HepG2 (cell line): ENCODE data around the gene AGT. TPM values are rescaled to one million over a fixed set of nuclear protein-coding genes. Genes with fewer than 3 reads are reported as not detected.

Experiments used
- ATAC-seq: fragments of 200-7000 bp; cut with Tn5 transposase; 3 replicates; pipeline ENCODE4 v1.9.1; 2020; ENCODE audit warnings: mild to moderate bottlenecking, moderate library complexity
- BruUV-seq: library from RNA; stranded (reverse); fragments of 400-500 nt; replicated peaks from 2 replicates; lab custom pipeline; 2021; lab: Mats Ljungman, UMichigan
- CTCF ChIA-PET: fragments of 300-600 bp; formaldehyde crosslinking; extraction: SDS; loops from one replicate; lab custom pipeline; 2021; ENCODE audit warnings: low total read pairs, inconsistent platforms, low intra/inter-chr PET ratio; lab: Yijun Ruan, JAX
- POLR2A ChIA-PET: fragments of 350-600 bp; sonication (Branson Sonifier 250); formaldehyde crosslinking; loops from one replicate; lab custom pipeline; 2020; ENCODE audit warnings: antibody characterized with exemption, inconsistent platforms; lab: Yijun Ruan, JAX
- DNase-seq: peaks from one replicate; pipeline ENCODE4 v3.0.0-alpha.2; 2015; ENCODE audit warnings: low spot score
- FAIRE-seq: peaks from 3 replicates; lab custom pipeline; 2011; peaks lifted over from hg19 to GRCh38; lab: Jason Lieb, UNC
- H2AFZ ChIP-seq: one replicate; pipeline ENCODE4 v1.6.1; 2011; ENCODE audit warnings: low read length, inconsistent platforms
- H3K27ac ChIP-seq: fragments of 300-600 bp; 3 replicates; pipeline ENCODE4 v1.8.0; 2011; ENCODE audit warnings: mixed run types, mild to moderate bottlenecking, mixed read lengths, low read length, inconsistent platforms; ENCODE audit not compliant: insufficient read depth; ENCODE audit errors: extremely low read length
- H3K27me3 ChIP-seq, 2 experiments: fragments of 200-600 bp in 1 of 2; 2 replicates in 1 of 2; 3 replicates in 1 of 2; pipeline versions ENCODE4 v1.6.0 to v1.8.0; 2011; ENCODE audit warnings: low read length in 2 of 2, mild to moderate bottlenecking in 2 of 2, moderate library complexity in 2 of 2, inconsistent platforms in 1 of 2; ENCODE audit not compliant: insufficient read depth in 2 of 2, control insufficient read depth in 1 of 2
- H3K36me3 ChIP-seq, 2 experiments: fragments of 200-600 bp in 1 of 2; replicated peaks in 1 of 2; 2 replicates in 1 of 2; 3 replicates in 1 of 2; pipeline versions ENCODE4 v1.5.1 to v1.8.0; 2011; ENCODE audit warnings: low read length in 2 of 2, inconsistent platforms in 1 of 2; ENCODE audit not compliant: insufficient read depth in 2 of 2, control insufficient read depth in 1 of 2
- H3K4me1 ChIP-seq: 2 replicates; pipeline ENCODE4 v1.5.1; 2012; ENCODE audit warnings: low read length, inconsistent platforms; ENCODE audit not compliant: insufficient read depth
- H3K4me2 ChIP-seq: 2 replicates; pipeline ENCODE4 v1.6.0; 2011; ENCODE audit warnings: low read depth, low read length, inconsistent platforms
- H3K4me3 ChIP-seq, 3 experiments: fragments of 200-600 bp in 1 of 3; sonication (generic), shearing (Covaris generic) in 1 of 3; replicated peaks in 1 of 3; 2 replicates each; pipeline ENCODE4 v1.5.1; 2011 to 2016; ENCODE audit warnings: low read length in 3 of 3, inconsistent platforms in 2 of 3, low read depth in 2 of 3, mild to moderate bottlenecking in 2 of 3, control low read depth in 1 of 3, mixed read lengths in 1 of 3; ENCODE audit not compliant: insufficient read depth in 1 of 3
- H3K79me2 ChIP-seq: one replicate; pipeline ENCODE4 v1.6.1; 2011; ENCODE audit warnings: low read length, inconsistent platforms; ENCODE audit not compliant: insufficient read depth
- H3K9ac ChIP-seq: 2 replicates; pipeline ENCODE4 v1.6.0; 2011; ENCODE audit warnings: mild to moderate bottlenecking, low read depth, low read length, inconsistent platforms; ENCODE audit not compliant: insufficient read depth
- H3K9me3 ChIP-seq: 2 replicates; pipeline ENCODE4 v1.5.1; 2012; ENCODE audit warnings: mild to moderate bottlenecking, low read length
- H4K20me1 ChIP-seq: 2 replicates; pipeline ENCODE4 v1.6.0; 2011; ENCODE audit warnings: inconsistent platforms, mild to moderate bottlenecking, low read length, moderate library complexity; ENCODE audit not compliant: insufficient read depth
- BCL6 ChIP-seq: IDR thresholded peaks from 2 replicates; pipeline ENCODE4 v1.6.1; 2016; ENCODE audit warnings: missing genetic modification reagents, missing compliant biosample characterization
- CCDC6 ChIP-seq: sonication (generic); formaldehyde crosslinking; IDR thresholded peaks from 2 replicates; pipeline ENCODE4 v1.8.1; 2022; ENCODE audit warnings: mild to moderate bottlenecking, missing genetic modification reagents, moderate library complexity
- EEA1 ChIP-seq: sonication (generic); formaldehyde crosslinking; IDR thresholded peaks from 2 replicates; pipeline ENCODE4 v1.5.1; 2020; ENCODE audit warnings: mild to moderate bottlenecking, missing genetic modification reagents, borderline replicate concordance
- GMEB2 ChIP-seq: IDR thresholded peaks from 2 replicates; pipeline ENCODE4 v1.6.1; 2016; ENCODE audit warnings: missing biosample characterization, missing genetic modification reagents, low read depth
- MEIS2 ChIP-seq: sonication (generic); formaldehyde crosslinking; IDR thresholded peaks from 2 replicates; pipeline ENCODE4 v1.9.0; 2021; ENCODE audit warnings: mild to moderate bottlenecking, missing genetic modification reagents
- MTERF4 ChIP-seq: sonication (generic); formaldehyde crosslinking; IDR thresholded peaks from 2 replicates; pipeline ENCODE4 v1.8.0; 2023; ENCODE audit warnings: mild to moderate bottlenecking, missing genetic modification reagents
- ZBTB33 ChIP-seq: sonication (generic); formaldehyde crosslinking; IDR thresholded peaks from 2 replicates; pipeline ENCODE4 v1.4.0; 2020; ENCODE audit warnings: missing genetic modification reagents
- ZNF646 ChIP-seq: sonication (generic); formaldehyde crosslinking; IDR thresholded peaks from 2 replicates; pipeline ENCODE4 v1.9.0; 2021; ENCODE audit warnings: mild to moderate bottlenecking, missing genetic modification reagents
- ZNF800 ChIP-seq: sonication (generic); formaldehyde crosslinking; IDR thresholded peaks from 2 replicates; pipeline ENCODE4 v1.4.0; 2020; ENCODE audit warnings: missing genetic modification reagents
- ZSCAN9 ChIP-seq: IDR thresholded peaks from 2 replicates; pipeline ENCODE4 v1.6.1; 2016; ENCODE audit warnings: borderline replicate concordance
- WGBS: methylation state at CpG from one replicate; pipeline ENCODE4 v1.1.6; 2017; ENCODE audit warnings: low lambda C conversion rate; 5-methylcytosine and 5-hydroxymethylcytosine counted together
- in situ Hi-C: cut with HindIII; loops from 2 replicates; pipeline ENCODE4 v1.10.0; 2017; ENCODE audit warnings: low pct_unique_long_range_greater_than_20kb; ENCODE audit not compliant: extremely low pct_ligation_motif_present
- intact Hi-C: fragments of 100-400 bp; cut with micrococcal nuclease; formaldehyde crosslinking; loops from one replicate; pipeline ENCODE4 v1.10.0; 2022; ENCODE audit not compliant: unreplicated experiment
- polyA plus RNA-seq, 8 experiments: library from polyadenylated mRNA; depleted of rRNA in 3 of 8; stranded (reverse) in 7 of 8; unstranded in 1 of 8; fragments of >200 nt; fragmentation: Illumina TruSeq in 4 of 8; extraction: Trizol in 4 of 8; gene quantifications; 2 replicates each; pipeline versions ENCODE4 v1.2.1 to v1.2.3, GENCODE V29; 2011 to 2016; ENCODE audit warnings: low read depth in 4 of 8, missing spikeins in 1 of 8, mixed read lengths in 1 of 8; ENCODE audit not compliant: insufficient read depth in 1 of 8
- total RNA-seq, 5 experiments: library from RNA; depleted of rRNA; stranded (reverse); fragments of >200 nt; fragmentation: Illumina TruSeq; extraction: Trizol; gene quantifications; 2 replicates each; pipeline ENCODE4 v1.2.3, GENCODE V29; 2016; ENCODE audit warnings: low read depth in 1 of 5

AGT gene
- total and polyA plus RNA-seq, 2 of the 13 experiments (the other 11 are each of a cell fraction or from before 2014, with no cell fraction given), result 892 to 2,071 TPM

- H3K27ac ChIP-seq, result no peak overlapping the region
- H3K4me1 ChIP-seq, result peaks cover 31% of the 10 kb centered on the region
- in situ Hi-C loops, result no loop called here
- POLR2A ChIA-PET, result no interaction called here
- H3K4me2 ChIP-seq, result no peak overlapping the region
- intact Hi-C loops, result no loop called here
- peaks cover 26 to 70% of the 10 kb centered on the region in 2 experiments for H3K36me3 ChIP-seq
- no peaks in the 10 kb centered on the region for H3K9me3 ChIP-seq
- ATAC-seq (no peak), DNase-seq (no peak), FAIRE-seq (no peak)
- H3K9ac ChIP-seq, result no peak overlapping the region
- 98% methylated on average over 5 of the region's 5 CpGs for WGBS
- BruUV-seq, result no TSS peak
- no peak overlapping the region for H2AFZ ChIP-seq
- CTCF ChIA-PET, result no interaction called here
- H4K20me1 ChIP-seq, result no peaks in the 10 kb centered on the region
- H3K4me3 ChIP-seq, result no peak overlapping the region
- H3K27me3 ChIP-seq, result no peaks in the 10 kb centered on the region
- H3K79me2 ChIP-seq, result no peaks in the 10 kb centered on the region
- TF ChIP-seq ZNF800 (CRISPR knock-in tag) (no peak), GMEB2 (CRISPR knock-in tag) (no peak), CCDC6 (CRISPR knock-in tag) (no peak), ZBTB33 (CRISPR knock-in tag) (no peak), MEIS2 (CRISPR knock-in tag) (no peak), EEA1 (CRISPR knock-in tag) (no peak), ZNF646 (no peak), BCL6 (CRISPR knock-in tag) (no peak), MTERF4 (no peak), ZSCAN9 (no peak)
Observed at GRCh38 chr1:230684998-230685397, 28.9 kb downstream of the AGT start.
